ENCODE data around the gene DIS3L2.
"Not testable (repeated sequence)": the region's sequence is repeated elsewhere in the genome, so short reads cannot be mapped to it uniquely, and the experiment has no call there.

GRCh38 chr2:232335206-232335858 lies 373.8 kb downstream of the DIS3L2 start:
- peak in 4 of 5 experiments; percentile 30 to 69 (median 46) for TF ChIP-seq CTCF (IDR thresholded peaks at IDR 0.05 in 4 of 5, conservative IDR thresholded peaks at IDR 0.05 in 1 of 5)
- not testable (repeated sequence) for TF ChIP-seq POLR2A (IDR thresholded peaks at IDR 0.05)

Data from gastrocnemius medialis (tissue), 4 donors.